HEK293T (cell line): ENCODE data around the gene DNAL4.

Source experiments
- ARNT ChIP-seq: fragments of 450-650 bp; IDR thresholded peaks from 2 replicates; pipeline ENCODE4 v1.6.1; 2017; ENCODE audit warnings: mild to moderate bottlenecking
- CTBP1 ChIP-seq: fragments of 450-650 bp; IDR thresholded peaks from 2 replicates; pipeline ENCODE4 v1.6.1; 2016; ENCODE audit warnings: borderline replicate concordance
- FOXA1 ChIP-seq: fragments of 450-650 bp; IDR thresholded peaks from 2 replicates; pipeline ENCODE4 v1.6.1; 2016; ENCODE audit warnings: mild to moderate bottlenecking
- FOXM1 ChIP-seq: fragments of 450-650 bp; IDR thresholded peaks from 2 replicates; pipeline ENCODE4 v1.6.1; 2017; ENCODE audit warnings: mild to moderate bottlenecking, borderline replicate concordance
- PKNOX1 ChIP-seq: fragments of 450-650 bp; IDR thresholded peaks from 2 replicates; pipeline ENCODE4 v1.6.1; 2016
- SP1 ChIP-seq: fragments of 450-650 bp; IDR thresholded peaks from 2 replicates; pipeline ENCODE4 v1.6.1; 2017

GRCh38 chr22:38751066-38751421 lies 42.9 kb downstream of the DNAL4 start:
- TF ChIP-seq SP1 (no peak), FOXA1 (no peak), CTBP1 (no peak), FOXM1 (no peak), ARNT (no peak), PKNOX1 (no peak)
